ENCODE data around the gene ZFC3H1. TPM values are rescaled to one million over a fixed set of nuclear protein-coding genes. Genes with fewer than 3 reads are reported as not detected.

ZFC3H1 gene, protein sequence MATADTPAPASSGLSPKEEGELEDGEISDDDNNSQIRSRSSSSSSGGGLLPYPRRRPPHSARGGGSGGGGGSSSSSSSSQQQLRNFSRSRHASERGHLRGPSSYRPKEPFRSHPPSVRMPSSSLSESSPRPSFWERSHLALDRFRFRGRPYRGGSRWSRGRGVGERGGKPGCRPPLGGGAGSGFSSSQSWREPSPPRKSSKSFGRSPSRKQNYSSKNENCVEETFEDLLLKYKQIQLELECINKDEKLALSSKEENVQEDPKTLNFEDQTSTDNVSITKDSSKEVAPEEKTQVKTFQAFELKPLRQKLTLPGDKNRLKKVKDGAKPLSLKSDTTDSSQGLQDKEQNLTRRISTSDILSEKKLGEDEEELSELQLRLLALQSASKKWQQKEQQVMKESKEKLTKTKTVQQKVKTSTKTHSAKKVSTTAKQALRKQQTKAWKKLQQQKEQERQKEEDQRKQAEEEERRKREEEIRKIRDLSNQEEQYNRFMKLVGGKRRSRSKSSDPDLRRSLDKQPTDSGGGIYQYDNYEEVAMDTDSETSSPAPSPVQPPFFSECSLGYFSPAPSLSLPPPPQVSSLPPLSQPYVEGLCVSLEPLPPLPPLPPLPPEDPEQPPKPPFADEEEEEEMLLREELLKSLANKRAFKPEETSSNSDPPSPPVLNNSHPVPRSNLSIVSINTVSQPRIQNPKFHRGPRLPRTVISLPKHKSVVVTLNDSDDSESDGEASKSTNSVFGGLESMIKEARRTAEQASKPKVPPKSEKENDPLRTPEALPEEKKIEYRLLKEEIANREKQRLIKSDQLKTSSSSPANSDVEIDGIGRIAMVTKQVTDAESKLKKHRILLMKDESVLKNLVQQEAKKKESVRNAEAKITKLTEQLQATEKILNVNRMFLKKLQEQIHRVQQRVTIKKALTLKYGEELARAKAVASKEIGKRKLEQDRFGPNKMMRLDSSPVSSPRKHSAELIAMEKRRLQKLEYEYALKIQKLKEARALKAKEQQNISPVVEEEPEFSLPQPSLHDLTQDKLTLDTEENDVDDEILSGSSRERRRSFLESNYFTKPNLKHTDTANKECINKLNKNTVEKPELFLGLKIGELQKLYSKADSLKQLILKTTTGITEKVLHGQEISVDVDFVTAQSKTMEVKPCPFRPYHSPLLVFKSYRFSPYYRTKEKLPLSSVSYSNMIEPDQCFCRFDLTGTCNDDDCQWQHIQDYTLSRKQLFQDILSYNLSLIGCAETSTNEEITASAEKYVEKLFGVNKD (N-terminal part only)
- 9.6 and 19.2 TPM in 2 replicates for total RNA-seq

DNA sequence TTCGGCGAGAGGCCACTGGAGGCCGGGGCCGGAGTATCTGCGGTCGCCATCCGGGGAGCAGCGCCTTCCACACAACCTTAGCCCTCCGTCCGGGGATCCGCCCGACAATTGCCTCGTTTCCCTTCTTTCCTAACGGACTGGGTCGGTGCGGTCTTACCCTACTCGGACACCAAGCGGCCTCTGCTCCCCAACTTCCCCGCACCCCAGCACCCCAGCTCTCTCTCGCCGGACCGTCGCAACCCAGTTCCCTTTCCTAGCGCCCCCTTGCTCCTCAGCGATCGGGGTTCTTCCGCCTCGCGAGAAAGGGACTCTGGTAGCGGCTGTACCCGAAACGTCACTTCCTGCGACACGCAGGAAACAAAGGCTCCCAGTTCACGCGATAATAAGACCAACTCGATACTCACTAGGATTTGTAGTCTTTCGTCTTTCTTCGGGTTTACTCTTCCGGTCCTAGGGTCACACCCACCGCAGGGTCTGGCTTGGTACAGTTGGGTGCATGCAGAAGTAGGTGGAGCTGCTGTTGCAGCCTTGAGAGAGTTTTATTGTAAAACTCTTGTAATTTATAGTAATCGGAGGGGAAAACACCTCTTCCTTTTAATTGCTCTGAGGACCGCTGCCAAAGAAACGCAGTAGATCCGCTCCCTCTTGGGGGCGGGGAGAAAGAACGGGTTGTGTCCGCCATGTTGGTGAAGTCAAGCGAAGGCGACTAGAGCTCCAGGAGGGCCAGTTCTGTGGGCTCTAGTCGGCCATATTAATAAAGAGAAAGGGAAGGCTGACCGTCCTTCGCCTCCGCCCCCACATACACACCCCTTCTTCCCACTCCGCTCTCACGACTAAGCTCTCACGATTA lies at the start of gene ZFC3H1, which contains the start of gene THAP2:
Gene ZFC3H1 (minus strand): TSS at position 288 of the 850 bp plus-strand sequence. CDS start 238 bp downstream, at position 50.
Gene THAP2 (plus strand): TSS at position 741 of the 850 bp plus-strand sequence. CDS start 209 bp downstream, outside the sequence.

DNA sequence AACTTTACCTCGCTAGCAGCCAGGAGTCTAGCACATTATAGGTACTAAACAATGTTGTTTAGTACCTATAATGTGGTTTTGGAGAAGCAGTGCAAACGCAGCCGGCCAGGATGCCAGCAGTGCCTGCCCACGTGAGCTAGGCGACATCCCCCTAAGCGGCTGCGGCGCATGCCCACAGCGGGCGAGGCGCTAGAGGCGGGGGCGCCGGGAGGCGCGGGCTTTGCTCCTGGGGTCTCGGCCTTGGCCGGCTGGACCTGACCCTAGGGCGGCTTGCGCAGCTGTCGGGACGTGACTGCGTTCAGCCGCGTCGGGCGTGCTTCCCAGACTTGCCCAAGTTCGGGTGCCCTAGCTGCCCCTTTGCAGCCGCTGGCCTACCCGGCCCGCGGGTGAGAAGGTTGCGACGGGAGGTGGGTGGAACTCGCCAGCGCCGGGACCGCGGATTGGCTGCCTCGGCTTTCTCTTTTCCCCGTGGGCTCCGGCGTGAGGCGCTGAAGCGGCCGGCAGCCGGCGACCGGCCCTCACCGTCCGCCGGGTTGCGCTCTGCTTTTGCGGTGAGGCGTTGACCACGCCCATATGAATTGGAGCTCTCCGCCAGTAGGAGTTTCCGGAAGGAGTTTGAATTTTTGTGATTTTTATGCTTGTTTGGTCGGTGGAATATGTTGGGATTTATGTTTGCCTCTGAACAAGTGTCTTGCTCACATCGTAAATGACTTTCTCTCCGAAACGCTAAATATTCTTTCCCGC lies 22.4 kb upstream of the ZFC3H1 start, which contains the start of gene TMEM19:
Gene TMEM19 (plus strand): TSS at position 169 of the 744 bp plus-strand sequence. CDS start 599 bp downstream, outside the sequence.

Other genes with a start within 250 kb of the ZFC3H1 start
- not detected in 2 replicates for gene LGR5, start 224.1 kb downstream of the ZFC3H1 start, total RNA-seq
- gene THAP2, start 453 bp upstream of the ZFC3H1 start, total RNA-seq, result 2.4 and 3.0 TPM in 2 replicates
- gene TMEM19, start 22.2 kb upstream of the ZFC3H1 start, total RNA-seq, result 24.0 and 35.3 TPM in 2 replicates
- gene RAB21, start 91.0 kb upstream of the ZFC3H1 start, total RNA-seq, result 8.0 and 33.4 TPM in 2 replicates
- 24.0 and 24.6 TPM in 2 replicates for gene TBC1D15, start 175.9 kb upstream of the ZFC3H1 start, total RNA-seq

Data from bronchial smooth muscle cell (primary cell).